Fibroblast of skin of left quadriceps (primary cell): ENCODE data around the gene C8A.

Experiments used
- DNase-seq, 2 experiments: peaks; one replicate each; pipeline ENCODE4 v3.0.0-alpha.2; 2013; ENCODE audit warnings: low read depth in 2 of 2

Gene C8A

DNA sequence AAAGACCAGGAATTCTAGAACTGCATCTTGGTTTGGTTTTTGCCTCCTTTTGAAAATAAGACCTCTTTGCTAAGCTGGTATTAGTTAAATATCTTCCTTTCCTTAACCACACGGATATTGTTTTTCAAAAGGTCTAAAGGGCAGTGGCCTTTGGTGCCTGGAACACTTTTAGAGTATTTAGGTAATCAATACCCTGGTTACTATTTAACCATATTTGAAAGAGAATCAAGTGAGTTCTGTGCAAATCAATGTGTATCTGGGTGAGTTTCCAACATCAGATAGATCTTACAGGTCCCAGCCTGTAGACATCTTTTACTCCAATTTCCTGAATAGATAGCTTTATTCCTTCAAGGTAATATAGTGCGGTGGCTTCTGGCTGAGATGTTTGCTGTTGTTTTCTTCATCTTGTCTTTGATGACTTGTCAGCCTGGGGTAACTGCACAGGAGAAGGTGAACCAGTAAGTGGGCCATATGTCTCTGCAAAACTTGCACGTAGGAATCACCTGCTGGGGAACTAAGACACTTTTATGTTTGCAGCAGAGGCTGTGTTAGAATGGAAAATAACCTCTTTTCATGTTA lies at the start of gene C8A:
TSS of gene C8A (plus strand) at position 277 of the 579 bp plus-strand sequence. CDS start at position 382, 105 bp downstream.
- DNase-seq, result no peak

DNA sequence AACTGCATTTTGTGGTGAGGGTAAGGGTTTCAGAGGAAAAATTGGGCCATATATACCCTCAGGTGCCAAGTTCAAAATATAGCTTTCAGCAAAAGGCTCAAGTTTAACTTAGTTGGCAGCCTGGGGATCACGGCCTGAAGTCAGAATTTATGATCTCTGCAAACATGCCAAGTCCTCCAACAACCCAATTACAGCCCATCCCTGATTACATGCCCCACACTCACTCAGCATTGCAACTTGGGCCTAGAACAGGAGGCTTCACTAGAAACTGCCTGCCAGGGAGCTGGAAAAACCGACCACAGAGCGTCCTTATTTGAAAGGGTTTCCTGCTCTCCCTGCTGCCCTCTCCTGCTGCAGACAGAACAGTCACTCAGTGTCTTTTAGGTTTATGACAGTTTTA lies 47.8 kb upstream of the C8A start:
- peak; percentile 25 to 28 for DNase-seq

DNA sequence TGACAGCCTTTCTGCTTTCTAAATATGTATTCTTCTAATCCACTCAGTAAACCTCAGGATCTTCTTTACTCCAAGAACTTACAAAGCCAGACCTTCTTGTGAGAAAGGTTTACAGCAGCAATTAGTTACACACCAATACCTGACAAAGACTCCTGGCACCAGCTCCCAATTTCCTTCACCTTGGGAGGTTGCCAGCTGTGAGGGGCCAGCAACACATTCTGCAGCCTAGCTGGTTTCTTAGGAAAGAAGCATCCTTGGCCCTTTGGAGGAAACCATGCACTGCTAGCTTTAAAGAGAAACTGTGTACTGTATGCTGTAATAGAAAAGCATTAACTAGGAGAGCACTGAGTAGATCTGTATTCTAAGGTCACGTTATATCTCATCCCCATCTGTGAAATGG lies 46.2 kb upstream of the C8A start:
- no peak for DNase-seq

DNA sequence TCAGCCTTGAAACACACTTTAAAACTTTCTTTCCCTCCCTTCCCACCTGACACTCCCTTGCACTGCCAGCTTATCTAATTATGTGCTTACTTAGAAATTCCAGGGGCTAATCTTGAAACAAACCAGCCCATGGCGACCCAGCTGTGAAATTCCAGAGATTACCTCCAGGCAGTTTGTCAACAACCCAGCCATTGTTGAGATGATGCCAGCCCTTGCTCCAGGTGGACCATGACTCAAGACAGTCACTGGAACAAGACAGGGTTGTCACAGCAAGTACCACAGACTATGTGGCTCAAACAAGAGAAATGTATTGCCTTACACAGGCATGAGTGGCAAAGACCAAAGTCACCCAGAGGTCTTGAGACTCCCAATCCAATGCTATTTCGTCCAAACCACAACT lies 43.3 kb upstream of the C8A start:
- no peak for DNase-seq

DNA sequence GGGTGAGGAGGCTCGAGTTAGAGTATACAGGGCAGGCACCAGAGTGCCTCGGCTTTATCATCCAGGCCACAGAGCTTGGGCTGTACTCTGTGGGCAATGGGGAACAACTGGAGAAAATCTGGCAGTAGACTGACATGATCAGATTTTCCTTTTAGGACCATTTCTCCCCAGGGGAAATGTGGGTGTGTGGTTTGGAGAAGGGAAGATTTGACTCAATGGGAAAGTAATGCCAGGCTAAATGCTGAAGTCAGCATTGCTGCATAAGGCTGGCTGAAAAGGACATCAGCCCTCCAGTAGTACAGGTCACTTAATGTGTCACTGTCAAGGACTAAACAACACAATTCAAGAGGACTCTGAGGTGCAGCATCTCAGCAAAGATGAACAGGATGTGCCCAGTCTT lies 40.4 kb upstream of the C8A start:
- no peak for DNase-seq

DNA sequence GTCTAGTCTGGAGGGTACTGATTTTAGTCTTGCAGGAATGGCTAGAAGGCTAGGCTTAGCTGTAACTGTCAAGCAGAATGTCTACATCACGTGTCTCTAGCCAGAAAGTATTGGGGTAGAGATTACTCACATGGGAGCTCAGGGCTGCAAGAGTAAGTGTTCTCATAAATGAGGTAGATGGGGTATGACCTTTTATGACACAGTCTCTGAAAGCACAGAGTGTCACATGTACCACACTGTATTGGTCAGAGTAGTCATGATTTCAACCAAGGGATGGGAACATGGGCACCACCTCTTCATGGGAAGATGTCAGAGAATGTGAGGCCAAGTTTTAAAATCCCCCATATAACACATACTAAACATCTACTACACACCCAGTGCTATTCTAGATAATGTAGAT lies 38.3 kb upstream of the C8A start:
- DNase-seq, result no peak

DNA sequence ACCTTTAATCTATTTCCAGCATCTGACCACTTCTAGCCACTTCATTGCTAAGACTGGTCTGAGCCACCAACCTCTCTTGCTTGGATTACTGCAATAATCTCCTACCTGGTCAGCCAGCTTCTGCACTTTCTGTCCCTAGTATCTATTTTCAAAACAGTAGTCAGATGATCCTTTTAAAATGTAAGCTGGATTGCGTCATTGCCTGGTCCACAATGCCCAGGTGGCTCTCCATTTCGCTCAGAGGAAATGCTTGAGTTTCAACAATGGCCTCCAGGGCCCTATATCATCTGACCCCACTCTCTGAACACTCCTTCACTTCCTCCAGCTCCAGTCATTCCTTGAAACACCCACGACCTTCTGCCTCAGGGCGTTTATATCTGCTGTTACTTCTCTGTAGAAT lies 37.7 kb upstream of the C8A start:
- no peak for DNase-seq

DNA sequence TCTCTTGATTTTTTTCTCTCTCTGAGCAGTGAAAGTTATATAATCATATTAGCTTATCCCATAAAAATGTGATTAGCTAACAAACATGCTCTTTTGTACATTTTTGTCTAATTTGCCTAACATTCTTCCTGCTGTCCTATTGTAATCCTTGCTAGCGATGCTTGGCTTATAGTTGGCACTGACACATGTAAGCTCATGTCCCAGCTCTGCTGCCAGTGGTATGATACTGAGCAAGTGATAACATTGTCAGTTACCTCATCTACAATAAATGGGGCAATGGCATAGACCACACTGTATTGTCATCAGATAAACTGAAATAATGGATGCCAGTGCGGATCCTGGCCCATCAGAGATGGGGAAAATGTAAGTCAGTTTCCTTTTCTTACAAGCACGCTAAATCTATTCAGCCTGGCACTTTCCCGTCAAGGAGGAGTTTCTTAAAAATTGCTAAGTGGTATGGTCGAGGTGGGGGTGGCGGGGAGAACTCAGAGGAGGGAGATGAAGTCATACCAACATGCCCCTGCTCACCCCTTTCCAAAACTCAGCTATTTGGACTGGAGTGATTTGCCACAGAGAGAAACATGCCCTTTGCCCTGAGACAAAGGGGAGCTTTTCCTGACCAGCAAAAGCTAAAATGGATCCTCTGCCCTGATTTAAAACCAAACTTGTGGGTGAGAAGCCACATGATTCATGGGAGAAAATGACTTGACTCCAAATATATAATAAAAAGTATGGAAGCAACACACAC lies 36.7 kb upstream of the C8A start:
- no peak for DNase-seq

DNA sequence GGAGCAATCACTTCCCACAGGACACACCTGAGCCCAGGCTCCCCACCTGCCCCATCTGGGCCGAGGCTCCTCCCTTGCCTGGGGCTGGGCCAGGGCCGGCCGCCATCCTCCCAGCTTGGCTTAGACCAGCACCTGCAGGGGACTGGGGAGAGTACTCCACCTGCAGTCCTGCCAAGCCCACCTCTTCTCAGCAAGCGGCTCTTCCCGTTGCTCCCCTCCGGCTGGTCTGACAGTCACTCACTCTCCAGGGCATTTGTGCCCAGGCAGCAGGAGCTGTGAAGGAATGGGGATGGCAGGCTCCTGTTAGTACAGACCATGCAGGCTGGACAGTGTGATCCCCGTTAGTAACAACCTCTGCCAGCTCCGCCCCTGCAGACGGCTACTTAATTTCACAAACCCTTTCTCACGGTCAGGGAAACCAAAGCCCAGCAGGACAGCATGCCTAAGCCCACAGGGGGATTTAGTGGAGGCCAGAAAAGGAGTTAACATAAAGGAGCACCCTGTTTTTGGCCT lies 35.2 kb upstream of the C8A start, which contains the start of gene FYB2:
TSS of gene FYB2 (minus strand) at position 18 of the 513 bp plus-strand sequence. CDS start 114 bp downstream, outside the sequence.
- no peak for DNase-seq

DNA sequence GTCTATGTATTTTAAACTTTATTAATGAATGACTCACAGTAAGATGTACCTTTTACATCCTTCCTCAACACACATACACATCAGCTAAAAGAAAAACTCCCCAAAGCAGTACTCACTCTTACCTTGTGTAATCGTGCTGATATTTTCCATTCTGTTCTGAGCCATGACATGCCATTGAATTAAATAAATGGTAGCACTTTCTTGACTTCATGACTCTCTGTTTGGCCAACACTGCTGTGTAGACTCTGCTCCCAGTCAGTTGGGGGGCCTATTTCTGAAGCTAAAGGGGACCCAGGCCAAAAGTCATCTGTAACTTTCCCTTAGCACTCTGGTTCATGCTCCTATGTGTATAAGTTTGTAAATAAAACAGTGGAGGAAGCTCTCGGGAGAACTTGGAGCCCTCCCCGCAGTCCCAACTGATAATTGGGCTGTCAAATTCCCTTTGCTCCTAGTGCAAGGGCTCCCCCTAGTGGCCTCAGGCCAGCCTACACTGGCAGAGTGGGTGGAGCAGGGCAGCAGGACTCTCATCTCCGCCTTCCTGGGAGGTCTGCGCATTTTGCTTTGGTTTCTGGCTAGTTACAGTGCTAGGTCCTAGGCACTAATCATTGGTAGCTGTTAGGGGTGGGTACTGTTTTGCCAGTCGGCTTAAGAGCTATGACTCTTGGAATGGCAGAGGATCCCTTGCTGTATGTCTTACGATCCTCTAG lies 33.7 kb upstream of the C8A start:
- peak; percentile 57 to 58 for DNase-seq

DNA sequence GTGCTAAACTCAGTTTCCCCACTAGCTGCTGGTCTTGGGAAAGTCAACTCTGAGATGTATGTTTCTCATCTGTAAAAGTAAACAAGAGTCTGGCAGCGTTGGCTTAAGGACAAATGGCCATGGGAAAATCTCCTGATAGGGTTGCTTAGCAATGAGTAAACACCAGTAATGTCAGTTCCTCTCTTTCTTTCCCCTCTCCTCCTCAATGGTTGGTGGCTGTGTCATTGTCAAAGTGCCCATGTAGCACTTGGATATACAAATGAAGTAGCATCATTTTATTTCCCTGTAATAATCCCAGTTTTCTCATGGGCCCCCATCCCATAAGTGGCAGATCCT lies 33.2 kb upstream of the C8A start:
- no peak for DNase-seq

DNA sequence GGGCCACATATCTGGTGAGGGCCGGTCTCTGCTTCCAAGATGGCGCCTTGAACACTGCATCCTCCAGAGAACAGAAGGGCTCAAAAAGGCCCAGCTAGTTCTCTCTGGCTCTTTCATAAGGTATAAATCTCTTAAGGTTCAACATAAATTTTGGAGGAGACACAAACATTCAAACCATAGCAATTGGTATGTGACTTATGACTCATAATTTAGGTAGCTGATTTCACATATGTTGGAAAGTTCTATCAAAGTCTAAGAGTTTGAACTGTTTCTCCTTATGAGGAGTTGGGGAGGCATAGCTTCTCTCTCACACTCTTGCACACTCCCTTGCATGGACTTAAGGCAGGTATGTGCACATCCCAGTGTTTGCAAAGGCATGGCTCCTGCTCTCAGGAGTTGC lies 30.3 kb upstream of the C8A start:
- DNase-seq, result peak; percentile 46 to 49

DNA sequence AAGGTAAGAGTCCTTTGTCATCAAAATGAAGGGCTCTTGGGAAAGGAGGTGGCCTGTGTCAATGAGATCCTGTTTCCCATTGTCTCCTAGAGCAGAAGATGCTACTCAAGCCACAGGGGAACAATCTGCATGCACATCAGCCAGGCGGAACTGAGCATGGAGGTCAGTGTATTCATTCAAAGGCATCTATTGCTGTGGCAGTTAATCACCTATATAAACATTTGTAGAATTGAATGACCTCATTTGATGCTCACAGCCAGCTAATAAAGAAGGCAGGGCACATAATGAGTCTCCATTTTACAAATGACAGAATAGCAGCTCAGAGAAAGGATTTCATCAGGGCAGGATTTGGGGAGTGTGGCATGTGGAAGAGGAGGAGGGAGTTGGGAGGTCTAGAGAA lies 29.7 kb upstream of the C8A start:
- no peak for DNase-seq

DNA sequence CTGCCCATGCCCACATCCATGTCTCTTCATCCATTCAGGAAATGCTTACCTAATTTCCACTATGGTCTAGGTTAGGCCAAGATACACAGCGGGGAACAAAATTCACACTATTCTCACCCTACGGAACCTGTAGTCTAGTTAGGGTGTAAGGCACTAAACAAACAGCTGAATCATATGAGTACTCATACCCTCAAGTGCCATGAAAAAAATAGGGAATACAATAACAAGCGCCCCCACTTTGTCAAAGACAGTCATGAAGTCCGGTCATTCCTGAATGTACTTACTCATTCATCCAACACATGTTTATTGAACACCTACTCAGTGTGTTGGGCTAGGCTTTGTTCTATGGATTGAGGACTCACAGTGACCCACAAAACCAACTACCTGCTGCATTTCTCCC lies 29.2 kb upstream of the C8A start:
- no peak for DNase-seq

DNA sequence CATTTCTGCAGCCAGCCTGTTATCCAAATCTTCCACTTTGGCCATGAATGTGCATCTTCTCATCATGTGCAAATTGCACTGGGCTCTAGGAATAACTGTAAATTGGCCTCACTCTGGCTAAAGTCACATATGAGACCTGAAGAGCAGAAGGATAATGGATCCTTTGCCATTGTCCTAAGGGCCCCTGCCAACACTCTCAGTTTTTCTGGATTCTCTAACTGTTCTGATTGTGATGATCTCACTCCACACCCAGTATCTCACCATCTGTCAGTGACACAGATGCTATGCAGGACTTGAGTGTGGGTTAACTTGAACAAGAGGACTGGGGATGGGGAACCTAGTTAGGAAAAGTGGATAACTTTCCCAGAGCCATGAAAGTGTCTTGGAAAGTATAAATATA lies 26.9 kb upstream of the C8A start:
- no peak for DNase-seq

DNA sequence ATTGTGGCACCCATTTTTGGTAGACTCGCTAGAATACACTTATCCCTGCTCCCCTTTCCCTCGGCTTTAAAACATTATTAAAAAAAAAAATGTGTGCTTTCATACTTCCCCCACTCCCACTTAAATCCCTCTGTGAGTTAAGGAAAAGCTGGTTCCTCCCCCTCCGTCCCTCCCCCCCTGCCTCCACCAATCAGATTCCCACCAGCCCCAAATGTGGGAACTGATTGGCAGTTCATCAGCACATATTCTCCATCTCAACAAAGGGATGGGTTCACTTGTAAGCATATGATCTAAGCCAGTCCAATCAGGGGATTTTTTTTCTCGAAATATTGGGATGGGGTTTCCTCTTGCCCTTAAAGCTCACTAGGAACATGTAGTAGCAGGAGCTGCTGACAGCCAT lies 24.5 kb upstream of the C8A start:
- DNase-seq, result no peak

DNA sequence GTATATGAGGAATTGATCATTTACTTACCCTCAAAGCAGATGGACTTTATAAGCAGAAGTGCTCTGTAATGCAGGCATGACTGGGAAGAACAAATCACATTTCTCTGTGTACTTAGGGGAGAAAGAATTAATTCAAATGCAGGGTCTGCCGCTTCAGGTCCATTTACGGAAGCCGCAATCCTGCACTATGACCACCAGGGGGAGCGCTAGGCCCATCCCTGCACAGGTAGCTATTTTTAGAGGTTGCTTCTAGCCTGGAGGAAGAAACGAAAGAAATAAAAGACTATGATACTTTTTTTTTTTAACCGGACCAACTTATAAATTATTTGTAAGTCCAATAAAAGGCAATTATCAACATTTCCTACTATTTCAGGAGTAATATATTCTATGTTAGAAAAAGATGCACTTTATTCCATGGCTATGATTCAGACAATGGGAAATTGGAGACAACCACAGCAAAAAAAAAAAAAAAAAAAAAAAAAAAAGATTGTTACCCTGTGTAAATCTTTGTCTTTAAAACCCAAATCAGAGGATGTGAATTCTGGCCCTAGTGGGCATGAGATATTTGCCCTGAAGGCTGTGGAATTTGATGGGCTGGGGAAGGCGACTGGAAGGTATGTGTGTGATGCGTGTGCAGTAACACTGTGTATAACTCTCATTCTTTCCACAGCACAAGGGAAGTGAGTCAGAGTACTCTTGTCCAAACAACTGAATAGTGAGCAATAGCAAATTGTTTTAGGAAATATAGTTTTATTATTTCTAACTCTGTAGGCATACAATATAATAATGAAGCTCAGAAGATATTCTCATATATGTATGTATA lies 22.5 kb upstream of the C8A start:
- peak; percentile 84 to 86 for DNase-seq

DNA sequence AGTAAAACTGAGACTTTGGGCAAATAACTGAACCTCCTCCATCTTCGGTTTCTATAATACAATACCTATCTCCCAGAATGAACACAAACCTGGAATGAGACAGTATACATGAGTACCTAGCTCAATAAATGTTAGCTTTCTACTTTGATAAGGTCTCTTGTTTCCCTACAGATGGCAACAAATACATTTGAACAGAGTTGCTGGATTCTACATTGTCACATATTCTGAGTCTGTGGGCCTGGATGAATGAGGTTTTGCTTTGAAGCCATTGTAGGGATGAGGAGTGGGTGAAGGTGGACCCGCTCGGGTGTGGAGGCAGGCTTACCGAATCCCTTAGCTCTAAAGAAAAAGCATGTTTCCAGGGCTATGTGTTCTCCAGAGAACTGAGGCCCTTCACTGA lies 21.5 kb upstream of the C8A start:
- DNase-seq, result no peak

DNA sequence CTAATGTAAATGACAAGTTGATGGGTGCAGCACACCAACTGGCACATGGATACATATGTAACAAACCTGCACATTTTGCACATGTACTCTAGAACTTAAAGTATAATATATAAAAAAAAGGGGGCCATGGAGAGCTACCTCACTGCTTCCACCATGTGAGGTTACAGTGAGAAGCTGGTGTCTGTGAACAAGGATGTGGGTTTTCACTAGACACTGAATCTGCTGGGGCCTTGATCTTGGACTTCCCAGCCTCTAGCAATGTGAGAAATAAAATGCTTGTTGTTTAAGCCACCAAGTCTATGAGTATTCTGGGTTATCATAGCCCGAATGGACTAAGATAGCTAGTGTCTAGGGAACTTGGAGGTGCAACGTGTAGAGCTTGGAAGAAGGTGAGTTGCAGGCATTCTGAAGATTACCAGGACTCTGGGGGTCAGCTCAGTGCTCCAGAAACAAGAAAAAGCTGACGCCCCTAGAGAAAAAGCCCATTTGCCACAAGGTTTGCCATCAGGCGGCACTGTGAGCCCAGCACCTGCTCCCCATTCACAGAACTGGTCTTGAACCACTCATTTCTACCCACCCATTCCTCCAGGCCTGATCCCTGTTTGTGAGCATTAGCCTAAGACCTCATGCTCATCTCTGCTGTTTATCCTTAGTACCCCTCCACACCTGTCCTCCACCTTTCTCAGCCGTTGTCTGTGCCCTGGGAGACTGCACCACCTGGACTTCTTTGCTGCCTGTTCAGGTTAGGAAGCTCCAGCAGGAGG lies 20.3 kb upstream of the C8A start:
- no peak for DNase-seq

DNA sequence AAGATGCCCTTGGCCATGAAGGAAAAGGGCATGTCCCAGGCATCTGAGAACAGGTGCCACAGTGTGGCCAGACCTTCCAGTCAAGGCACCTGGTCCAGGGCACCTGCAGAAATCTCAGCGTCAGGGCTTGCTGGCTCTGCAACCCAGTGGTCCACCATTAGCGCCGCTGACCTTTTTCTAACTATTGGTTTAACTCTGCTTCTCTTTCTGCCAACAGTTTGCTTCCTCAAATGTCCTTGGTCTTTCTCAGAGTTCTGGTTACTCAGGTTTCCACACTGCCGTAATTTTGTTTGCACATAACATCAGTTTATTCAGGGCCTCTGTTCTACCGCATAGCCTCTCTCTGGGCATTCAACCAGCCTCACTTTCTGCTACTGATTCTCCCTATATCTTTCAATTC lies 18.9 kb upstream of the C8A start:
- no peak for DNase-seq

DNA sequence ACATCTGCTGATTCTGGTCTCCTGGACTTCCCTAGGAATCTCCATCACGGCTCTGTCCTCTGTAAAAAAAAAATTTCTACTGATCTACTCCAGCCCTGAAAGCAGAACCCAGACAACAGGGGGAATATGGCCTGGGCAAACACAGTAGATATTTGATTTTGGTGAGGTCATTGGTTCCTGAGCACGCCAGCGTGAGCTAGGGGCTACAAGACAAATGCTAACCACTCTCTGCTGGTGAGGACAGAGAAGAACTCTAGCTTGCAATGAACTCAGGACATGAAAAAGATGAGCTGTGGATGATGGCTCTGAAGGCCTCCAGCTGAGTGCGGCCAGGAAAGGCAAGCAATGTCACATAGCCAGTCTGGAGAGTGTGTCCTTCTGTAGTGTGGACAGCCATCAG lies 18.2 kb upstream of the C8A start:
- DNase-seq, result no peak
